Measurements from ENCODE around the gene CACNB4. TPM values are rescaled to one million over a fixed set of nuclear protein-coding genes. Genes with fewer than 3 reads are reported as not detected.

The CACNB4 gene
- total and polyA plus RNA-seq, 9 of the 15 experiments (the other 6 are each of a cell fraction or from before 2014, with no cell fraction given): 0.01 to 0.20 (median 0.04) TPM; not detected in 1

- TF ChIP-seq ZNF696 (CRISPR knock-in tag; conservative IDR thresholded peaks at IDR 0.05) (no peak), ZFX (CRISPR knock-in tag; IDR thresholded peaks at IDR 0.05) (no peak), TAF15 (IDR thresholded peaks at IDR 0.05; ENCODE audit: low read depth, low read length) (no peak), NR2F6 (CRISPR knock-in tag; IDR thresholded peaks at IDR 0.05) (no peak), PCBP1 (IDR thresholded peaks at IDR 0.05; ENCODE audit: low read depth, low read length, poor library complexity, severe bottlenecking) (no peak), PPARD (CRISPR knock-in tag; IDR thresholded peaks at IDR 0.05) (no peak), SMARCA4 (IDR thresholded peaks at IDR 0.05) (no peak), POLR3G (IDR thresholded peaks at IDR 0.05; ENCODE audit: extremely low read depth, insufficient read length, insufficient replicate concordance) (no peak), ZBED1 (IDR thresholded peaks at IDR 0.05) (no peak), GATA2 (CRISPR knock-in tag; IDR thresholded peaks at IDR 0.05) (no peak), FUS (optimal IDR thresholded peaks at IDR 0.05; ENCODE audit: low read depth, low read length) (no peak), GTF2F1 (IDR thresholded peaks at IDR 0.05; ENCODE audit: low read depth, low read length) (no peak), NFXL1 (CRISPR knock-in tag; IDR thresholded peaks at IDR 0.05) (peak; percentile 50; the same call in 1 of the 2 replicates), BDP1 (IDR thresholded peaks at IDR 0.05; ENCODE audit: insufficient read depth, insufficient read length) (no peak), SMAD2 (IDR thresholded peaks at IDR 0.05; ENCODE audit: low read depth, low read length) (no peak), FOXA3 (CRISPR knock-in tag; conservative IDR thresholded peaks at IDR 0.05 in 1 of 2, IDR thresholded peaks at IDR 0.05 in 1 of 2) (no peak), MEF2A (IDR thresholded peaks at IDR 0.05; ENCODE audit: control insufficient read depth, low read depth, low read length) (no peak), OTX1 (CRISPR knock-in tag; IDR thresholded peaks at IDR 0.05) (no peak)
- TF ChIP-seq, protein P1, sequence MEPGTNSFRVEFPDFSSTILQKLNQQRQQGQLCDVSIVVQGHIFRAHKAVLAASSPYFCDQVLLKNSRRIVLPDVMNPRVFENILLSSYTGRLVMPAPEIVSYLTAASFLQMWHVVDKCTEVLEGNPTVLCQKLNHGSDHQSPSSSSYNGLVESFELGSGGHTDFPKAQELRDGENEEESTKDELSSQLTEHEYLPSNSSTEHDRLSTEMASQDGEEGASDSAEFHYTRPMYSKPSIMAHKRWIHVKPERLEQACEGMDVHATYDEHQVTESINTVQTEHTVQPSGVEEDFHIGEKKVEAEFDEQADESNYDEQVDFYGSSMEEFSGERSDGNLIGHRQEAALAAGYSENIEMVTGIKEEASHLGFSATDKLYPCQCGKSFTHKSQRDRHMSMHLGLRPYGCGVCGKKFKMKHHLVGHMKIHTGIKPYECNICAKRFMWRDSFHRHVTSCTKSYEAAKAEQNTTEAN (CRISPR knock-in tag; IDR thresholded peaks at IDR 0.05): no peak
- TF ChIP-seq, protein P2, sequence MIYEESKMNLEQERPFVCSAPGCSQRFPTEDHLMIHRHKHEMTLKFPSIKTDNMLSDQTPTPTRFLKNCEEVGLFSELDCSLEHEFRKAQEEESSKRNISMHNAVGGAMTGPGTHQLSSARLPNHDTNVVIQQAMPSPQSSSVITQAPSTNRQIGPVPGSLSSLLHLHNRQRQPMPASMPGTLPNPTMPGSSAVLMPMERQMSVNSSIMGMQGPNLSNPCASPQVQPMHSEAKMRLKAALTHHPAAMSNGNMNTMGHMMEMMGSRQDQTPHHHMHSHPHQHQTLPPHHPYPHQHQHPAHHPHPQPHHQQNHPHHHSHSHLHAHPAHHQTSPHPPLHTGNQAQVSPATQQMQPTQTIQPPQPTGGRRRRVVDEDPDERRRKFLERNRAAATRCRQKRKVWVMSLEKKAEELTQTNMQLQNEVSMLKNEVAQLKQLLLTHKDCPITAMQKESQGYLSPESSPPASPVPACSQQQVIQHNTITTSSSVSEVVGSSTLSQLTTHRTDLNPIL (CRISPR knock-in tag; IDR thresholded peaks at IDR 0.05): no peak
- TF ChIP-seq, protein P3, sequence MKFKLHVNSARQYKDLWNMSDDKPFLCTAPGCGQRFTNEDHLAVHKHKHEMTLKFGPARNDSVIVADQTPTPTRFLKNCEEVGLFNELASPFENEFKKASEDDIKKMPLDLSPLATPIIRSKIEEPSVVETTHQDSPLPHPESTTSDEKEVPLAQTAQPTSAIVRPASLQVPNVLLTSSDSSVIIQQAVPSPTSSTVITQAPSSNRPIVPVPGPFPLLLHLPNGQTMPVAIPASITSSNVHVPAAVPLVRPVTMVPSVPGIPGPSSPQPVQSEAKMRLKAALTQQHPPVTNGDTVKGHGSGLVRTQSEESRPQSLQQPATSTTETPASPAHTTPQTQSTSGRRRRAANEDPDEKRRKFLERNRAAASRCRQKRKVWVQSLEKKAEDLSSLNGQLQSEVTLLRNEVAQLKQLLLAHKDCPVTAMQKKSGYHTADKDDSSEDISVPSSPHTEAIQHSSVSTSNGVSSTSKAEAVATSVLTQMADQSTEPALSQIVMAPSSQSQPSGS (CRISPR knock-in tag; IDR thresholded peaks at IDR 0.05): no peak
Measured at GRCh38 chr2:152042636-152043615, 55.9 kb downstream of the CACNB4 start (continued).

All from K562 (cell line).